Fibroblast of skin of right biceps (primary cell): ENCODE measurements around the gene TMEM272.
"Not testable (repeated sequence)": the region's sequence is repeated elsewhere in the genome, so short reads cannot be mapped to it uniquely, and the experiment has no call there.

Experiments
- DNase-seq: peaks from one replicate; pipeline ENCODE4 v3.0.0-alpha.2; 2013

The TMEM272 gene

DNA sequence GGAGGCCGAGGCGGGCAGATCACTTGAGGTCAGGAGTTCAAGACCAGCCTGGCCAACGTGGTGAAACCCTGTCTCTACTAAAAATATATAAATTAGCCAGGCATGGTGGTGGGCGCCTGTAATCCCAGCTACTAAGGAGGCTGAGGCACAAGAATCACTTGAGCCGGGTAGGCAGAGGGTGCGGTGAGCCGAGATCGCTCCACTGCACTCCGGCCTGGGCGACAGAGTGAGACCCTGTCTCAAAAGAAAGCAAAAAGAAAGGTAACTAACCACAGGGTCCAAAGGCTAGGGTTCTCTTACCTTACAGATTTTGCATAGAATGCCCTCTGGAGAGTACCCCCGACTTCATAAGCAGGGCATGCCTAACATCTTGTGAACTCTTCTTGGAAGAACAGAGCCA, 20.3 kb downstream of the TMEM272 start:
- DNase-seq, result not testable (repeated sequence)

DNA sequence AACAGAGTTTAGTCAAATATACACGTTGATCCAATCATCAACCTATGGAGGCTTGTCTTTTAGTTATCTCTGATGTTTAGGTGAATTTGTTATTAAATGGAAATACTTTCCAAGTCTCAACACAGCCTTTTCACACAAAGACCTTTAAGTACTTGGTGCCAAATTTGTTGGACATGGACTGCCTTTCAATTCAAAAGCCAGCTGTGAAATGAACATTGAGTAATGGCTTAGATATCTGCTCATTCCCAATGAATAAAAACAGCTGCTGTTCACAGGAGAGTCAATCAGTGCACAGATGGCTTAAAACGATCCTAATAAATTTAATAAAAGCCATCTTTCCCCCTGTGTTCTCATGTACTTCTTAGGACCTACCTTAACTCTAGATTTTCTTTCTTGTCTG, 21.1 kb downstream of the TMEM272 start:
- DNase-seq, result no peak

DNA sequence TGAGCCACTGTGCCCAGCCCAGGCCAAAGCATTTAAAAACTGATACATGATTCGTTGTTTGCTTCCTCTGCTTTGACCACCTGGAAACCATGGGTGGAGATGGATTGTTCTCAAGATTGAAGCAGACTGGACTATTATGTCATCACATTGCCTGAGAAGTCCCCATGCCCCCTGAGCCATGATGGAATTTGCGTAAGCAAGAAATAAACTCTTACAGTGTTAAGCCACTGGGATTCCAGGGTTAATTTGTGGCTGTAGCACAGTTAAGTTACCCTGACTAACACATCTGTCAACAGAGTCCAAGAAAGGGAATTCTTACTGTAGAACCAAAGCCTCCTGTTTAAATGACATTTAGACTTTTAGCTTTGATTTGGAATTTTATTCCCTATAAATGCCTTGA, 21.6 kb downstream of the TMEM272 start:
- DNase-seq, result no peak

DNA sequence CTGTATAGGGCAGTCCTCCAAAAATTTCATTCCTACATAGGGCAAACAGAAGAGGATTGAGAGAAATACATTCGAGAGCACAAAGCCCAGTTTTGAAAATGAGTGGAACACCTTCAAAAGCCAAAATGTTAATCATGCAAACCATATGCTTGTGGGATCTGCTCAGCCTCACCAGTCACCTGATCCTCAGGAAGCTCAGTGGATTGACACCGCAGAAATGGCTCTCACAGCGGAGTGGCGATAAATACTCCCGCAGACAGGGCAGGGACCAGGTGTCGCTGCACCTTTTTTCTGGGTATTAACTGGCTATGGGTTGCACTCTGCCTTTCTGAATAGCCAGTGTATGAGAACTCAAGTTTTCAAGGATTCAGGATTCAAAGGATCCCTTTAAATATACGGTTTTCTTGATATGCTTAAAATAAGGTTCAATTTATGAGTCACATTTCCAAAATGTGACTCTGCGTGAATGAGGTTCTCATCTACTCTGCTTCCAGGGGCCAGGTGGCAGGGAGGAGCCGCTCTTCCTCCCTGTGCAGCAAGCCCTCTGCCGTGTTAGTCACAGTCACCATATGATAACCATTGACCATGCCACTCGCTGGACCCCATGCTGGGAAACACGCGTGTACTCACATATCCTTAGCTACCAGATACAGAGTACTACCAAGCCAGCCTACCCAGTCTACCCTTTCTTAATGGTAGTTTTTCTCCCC, 22.7 kb downstream of the TMEM272 start:
- no peak for DNase-seq

DNA sequence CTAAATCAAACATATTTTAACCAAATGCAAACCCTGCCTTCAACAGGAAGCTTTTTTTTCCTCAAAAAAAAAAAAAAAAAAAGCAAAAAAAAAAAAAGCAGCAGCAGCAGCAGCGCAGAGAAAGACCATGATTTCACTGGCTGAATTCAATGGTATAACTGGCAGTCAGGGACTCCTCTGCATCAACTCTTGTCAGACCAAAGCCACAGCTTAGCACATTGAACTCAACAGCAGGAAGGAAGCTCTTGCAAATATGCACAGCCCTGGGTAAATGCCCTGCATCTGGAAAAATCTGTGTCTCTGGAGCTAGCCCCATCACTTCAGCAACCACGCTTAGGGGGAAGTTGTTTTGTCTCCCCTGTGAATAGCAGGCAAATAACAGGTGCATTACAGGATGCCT, 23.4 kb downstream of the TMEM272 start:
- DNase-seq, result no peak

DNA sequence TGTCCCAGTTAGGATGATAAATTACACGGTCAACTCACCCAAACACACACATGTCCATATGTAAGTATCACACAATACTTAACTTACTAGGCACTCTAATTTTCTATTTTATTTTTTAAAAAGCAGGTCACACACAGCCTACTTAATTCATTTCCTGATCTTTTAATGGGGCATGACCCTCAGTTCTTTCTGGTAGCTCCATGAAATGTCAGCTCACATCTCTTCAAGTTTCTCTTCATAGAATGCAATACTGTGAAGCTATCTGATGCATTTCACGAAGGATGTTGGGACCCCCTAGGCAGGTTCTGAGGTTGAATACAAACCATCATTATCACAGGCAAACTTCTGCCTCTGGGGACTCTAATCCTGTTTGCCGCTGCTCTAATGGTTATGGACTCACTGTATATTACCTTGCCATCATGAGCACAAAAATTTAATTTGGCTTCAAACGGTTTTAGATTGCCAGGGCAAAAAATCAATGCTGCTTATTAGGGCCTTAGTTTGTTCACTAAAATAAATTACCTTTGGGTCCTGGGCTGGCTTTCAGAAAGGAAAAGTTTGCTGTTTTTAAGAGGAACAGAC, 24.9 kb downstream of the TMEM272 start:
- no peak for DNase-seq

DNA sequence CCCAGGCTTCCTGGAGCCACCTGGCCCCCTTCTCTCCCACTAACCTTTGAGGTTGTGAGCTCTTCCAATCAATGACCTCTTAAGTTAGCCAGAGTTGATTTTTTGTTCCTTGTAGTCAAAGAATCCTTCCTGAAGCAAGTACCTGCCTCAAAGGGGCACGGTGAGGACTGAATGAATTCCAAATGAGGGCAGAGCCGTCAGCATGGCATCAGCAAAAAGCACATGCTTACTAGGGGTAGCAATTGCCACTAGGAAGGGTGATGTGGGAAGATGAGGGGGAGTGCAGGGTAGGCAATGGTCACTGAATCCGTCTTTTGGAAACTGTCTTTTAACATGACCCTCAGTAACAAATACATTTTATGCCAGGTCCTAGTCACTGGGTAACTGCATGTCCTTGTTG, 25.4 kb downstream of the TMEM272 start:
- DNase-seq, result no peak

DNA sequence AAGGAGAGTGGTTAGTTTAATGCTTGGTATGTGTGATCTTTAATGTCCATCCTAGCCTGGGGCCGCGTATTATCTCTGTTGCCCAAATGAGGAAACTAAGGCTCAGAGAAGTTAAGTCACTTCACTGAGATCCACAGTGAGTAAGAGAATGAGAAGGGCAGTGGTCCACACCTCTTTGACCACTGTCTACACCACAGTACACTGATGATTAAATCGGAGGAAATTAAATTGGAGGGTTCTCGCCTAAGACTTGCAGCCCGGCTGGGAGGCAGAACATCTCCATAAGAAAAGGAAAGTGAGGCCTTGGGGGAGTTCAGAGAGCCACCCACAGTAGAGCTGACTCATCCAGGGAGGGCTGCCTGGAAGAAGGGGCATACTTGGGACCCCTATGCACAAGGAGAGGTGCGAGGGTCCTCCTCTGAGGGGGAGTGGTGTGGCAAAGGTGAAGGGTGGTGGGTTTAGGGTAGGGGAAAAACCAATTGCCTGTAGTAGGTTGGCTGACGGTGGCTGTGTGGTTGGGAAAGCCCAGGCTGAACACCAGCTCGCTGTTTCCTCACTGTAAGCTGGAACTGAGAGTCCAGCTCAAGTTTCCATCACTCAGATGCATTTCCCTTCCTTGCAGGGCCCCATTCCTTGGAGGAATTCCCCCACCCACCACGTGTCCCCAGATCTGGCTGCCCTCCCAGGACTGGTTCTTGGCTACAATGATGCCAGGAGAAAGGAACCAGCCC, 26.0 kb downstream of the TMEM272 start:
- no peak for DNase-seq

DNA sequence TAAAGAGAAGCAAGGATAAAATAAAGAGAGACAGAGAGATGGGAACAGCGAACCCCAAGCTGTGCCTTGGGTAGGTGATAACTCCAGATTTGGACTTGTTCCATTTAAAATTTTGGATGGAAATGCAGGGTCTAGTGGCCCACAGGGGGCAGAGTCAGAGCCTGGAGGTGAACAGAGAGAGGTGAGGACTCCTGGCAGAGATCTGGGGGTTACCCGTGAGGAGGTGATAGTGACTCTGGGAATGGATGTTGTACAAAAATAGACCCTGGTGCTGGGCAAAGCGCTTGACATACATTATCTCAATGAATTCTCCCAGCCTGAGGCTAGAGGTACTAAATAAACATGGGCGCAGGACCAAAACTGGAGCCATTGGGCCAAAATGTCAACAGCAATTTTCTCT, 26.7 kb downstream of the TMEM272 start:
- DNase-seq, result no peak

DNA sequence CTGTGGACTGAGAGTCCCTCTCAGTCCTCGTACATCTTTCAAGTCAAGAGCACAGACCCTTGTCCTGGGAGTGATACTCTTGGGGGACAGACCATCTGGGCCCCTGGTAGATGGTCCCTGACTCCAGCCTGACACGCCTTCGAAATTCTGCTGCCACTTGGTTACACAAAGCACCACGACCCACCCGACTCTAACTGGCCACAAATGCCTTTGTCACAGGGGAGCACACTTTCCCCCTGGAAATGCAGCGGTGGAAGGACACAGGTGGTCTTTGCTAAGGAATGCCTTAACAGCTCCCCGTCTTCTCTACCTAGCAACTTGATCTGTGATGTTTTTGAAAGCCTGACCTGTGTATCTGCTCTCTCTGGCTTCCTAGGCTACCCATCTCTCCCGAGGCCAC, 27.3 kb downstream of the TMEM272 start:
- DNase-seq, result no peak

DNA sequence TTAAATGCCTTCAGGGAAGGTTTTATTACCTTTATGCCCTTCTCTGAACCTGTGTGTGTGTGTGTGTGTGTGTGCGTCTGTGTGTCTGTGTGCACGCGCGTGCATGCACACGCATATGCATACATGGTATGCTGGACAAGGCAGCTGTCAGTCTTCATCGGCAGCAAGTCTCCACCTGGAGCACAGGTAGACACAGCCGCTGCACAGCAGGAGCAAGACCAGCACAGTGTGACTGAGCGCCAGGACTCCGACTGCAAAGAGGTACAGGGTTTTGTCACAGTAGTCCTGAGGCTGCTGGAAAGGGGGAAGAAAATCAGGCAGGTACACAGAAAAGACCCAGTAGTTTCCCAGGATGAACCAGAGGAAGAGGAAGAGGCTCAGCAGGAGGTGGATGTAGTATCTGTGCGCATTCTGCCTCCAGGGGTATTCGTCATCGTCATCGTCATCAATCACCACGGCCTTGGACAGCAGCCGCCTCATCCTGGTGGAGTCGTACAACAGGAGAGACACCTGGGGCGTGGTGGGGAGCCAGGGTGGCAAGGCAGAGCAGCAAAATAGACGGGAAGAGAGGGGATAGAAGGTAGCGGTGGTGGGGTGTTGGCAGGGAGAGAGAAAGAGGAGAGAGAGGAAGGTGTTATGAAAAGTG, 28.2 kb downstream of the TMEM272 start:
- no peak for DNase-seq

DNA sequence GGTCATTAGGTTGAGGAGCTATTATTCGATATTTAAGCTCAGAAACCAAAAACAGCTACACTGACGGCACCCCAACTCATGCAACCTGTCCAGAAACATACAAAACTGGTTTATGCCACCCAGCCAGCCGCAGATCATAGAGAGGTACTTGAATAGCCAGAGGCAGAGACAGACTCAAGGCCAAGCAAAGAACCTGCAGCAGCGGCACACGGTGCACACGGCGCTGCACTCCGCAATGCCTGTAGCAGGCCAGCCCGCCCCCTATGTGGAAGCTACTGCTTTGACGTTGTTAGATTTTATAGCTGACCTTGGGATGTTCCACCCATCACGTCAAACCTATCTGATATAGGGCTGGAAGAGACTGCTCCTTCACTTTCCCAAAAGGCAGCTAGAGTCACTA, 29.1 kb downstream of the TMEM272 start:
- no peak for DNase-seq

DNA sequence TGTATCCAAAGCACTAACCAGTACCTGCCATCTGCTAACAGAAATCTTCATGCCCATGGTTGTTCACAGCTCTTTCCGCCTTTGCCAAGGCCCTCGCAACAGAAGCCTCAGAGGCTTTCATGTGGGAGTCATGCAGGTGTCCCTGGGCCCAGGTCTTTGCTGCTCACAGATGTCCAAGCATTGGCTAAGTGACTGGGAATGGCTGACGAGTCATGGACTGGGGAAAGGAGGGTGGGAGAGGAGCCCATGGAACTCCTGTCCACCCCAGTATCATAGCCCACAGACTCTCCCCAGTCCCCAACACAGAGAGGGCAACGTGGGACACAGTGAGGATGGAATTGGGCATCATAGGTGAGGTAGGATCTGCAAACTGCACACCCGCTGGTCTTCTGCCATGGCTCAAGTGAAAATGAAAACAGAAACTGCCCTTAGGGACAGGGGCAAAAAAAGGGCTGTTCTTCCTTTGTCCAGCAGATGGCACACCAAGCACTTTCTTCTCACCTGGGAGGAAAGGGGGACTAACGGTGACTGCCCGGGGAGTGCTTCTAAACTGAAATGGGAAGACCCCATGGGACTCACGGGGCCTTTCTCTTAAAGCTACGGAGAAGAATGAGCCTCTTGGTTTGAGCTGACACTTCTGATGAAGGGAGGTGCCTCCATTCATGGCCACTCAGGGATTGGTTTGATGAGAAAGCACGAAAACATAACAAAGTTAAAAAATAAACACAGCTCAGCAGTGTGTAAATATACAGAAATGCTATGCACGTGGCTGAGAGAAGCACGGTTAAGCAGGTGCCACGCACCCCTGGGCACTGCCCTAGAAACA, 29.9 kb downstream of the TMEM272 start:
- DNase-seq, result peak; percentile 47

DNA sequence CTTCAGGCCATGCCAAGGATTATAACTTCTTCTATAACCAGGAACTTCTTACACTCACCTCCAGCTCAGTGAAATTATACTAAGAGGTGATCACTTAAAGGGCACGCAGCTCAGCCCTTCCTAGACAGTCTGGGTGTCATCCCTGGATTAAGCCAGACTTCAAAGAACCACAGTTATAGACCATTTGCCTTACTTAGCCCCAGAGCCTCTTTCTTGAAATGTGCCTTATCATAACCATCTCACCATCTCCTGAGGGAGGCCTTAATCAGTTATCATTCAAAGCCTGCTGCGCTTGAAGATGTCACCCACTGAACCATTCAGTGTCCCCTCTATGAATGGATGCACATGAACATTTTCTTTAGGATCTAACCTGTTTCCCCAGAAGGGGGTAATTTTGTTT, 30.9 kb downstream of the TMEM272 start:
- no peak for DNase-seq

DNA sequence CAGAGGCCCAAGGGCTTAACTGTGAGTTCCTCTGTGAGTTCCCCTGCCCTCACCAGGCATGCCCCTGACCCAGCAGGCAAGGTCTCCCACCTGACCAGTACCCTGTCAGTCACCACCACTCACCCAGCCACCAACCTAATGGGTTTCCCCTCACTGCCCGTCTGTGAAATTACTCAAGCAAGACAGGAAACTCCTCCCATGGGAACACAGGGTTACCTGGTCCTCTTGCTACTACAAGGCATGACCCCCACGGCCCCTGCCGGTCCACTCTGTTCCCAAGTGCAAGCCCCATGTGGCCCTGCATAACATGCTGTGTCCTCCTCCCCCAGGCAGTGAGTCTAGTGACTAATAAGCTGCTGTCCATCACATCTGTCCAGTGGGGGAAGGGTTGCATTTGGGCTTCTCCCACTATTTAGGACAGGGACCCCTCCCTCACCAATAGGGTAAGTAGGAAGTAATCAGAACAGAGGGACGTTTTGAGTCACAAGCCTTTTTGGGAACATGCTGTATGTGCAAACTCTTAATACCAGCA, 33.0 kb downstream of the TMEM272 start:
- no peak for DNase-seq

DNA sequence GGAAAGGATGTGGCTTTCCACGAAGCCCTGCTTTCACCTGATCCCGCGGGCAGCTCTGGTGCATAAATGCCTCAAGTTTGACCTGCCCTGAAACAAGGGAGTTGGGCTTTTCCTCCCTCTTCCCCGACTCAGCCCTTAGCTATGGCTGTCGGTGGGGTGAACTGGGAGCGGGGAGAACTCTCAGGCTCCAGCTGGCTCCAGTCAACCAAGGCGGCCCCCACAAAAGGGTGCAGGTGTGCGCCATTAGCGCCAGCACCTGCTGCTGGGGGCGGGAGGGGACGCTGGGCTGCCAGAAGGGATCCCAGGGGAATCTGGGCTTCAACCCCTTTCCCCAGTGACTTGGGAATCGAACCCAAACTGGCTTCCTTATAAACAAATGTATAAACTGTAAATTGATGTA, 33.9 kb downstream of the TMEM272 start:
- DNase-seq, result no peak

DNA sequence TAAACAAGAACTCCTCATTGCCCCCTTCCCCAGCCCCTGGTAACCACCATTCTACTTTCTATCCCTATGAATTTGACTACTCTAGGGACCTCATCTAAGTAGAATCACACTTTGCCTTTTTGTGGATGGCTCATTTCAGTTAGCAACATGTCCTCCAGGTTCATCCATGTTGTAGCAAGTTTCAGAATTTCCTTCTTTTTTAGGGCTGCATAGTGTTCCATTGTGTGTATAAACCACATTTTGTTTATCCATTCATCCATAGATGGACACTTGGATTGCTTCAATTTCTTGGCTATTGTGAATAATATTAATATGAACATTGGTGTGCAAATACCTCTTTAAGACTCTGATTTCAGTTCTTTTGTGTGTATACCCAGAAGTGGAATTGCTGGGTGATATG, 36.2 kb downstream of the TMEM272 start:
- no peak for DNase-seq

DNA sequence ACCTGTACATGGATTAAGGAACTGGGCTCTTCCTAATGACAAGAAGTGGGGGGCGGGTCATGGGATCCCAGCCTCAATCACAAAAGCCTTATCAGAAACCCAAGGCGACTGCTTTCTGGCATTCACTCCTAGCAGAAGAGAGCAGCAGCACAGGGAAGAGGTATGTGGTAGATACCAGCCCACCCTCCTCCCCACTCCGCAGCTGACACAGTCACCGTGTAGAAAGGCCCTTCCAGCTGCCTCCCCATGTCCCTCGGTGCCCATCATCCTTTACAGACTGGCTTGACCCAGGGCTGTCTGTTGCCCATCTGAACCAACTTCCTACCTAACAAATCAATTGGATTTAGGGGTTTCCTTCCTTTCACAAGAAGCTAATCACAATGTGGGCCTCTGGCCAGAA, 37.9 kb downstream of the TMEM272 start:
- DNase-seq, result no peak

DNA sequence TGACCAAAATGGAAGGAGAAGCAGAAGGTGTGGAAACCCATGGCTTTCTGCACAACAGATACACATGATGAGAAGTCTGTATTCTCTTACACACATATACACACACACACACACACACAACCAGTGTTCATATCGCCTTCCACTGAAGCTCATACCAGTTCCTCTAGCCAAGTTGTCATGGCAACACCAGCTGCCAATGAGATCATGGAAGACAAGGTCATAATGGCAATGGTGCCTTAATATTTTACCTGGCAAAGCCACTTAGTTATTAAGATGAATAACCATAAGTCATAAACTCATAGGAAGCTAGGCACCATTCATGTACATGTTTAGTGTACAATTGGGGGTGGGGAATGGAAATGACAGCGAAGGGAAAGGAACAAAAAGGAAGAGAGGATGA, 38.4 kb downstream of the TMEM272 start:
- peak; percentile 23 for DNase-seq

DNA sequence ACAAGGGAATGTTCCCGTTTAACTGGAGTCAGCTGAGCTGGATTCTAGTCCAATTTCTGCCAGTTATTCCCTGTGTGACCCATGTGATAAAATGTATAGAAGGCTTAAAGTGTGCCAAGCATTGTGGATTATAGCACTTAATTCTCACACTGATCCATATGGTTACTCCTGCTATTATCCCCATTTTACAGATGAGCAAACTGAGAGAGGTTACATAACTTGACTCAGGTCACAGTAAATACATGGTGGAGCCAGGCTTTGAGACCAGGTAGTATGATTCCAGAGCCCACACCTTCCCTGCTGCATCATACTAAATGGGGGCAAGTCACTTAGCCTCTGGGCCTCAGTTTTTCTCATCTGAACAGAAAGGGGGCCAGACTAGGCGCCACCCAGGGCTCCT, 39.1 kb downstream of the TMEM272 start:
- no peak for DNase-seq

DNA sequence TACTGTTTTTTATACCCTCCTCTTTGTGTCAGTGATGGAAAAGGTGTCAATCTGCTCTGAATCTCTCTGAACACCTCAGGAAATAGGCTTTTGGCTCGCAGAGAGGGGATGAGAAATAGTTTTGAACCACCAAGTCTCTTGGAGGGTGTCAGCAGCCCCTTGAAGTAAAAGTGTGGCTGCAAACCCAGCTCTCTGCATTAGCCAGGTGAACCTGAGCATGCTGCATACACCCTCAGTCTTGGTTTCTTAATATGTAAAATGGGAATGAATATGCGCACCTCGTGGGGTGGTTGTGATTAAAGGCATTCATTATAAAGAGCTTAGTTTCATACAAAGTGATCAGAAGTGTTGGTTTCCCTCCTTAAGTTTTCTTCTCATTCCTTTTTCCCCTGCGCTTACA, 39.7 kb downstream of the TMEM272 start:
- DNase-seq, result no peak

DNA sequence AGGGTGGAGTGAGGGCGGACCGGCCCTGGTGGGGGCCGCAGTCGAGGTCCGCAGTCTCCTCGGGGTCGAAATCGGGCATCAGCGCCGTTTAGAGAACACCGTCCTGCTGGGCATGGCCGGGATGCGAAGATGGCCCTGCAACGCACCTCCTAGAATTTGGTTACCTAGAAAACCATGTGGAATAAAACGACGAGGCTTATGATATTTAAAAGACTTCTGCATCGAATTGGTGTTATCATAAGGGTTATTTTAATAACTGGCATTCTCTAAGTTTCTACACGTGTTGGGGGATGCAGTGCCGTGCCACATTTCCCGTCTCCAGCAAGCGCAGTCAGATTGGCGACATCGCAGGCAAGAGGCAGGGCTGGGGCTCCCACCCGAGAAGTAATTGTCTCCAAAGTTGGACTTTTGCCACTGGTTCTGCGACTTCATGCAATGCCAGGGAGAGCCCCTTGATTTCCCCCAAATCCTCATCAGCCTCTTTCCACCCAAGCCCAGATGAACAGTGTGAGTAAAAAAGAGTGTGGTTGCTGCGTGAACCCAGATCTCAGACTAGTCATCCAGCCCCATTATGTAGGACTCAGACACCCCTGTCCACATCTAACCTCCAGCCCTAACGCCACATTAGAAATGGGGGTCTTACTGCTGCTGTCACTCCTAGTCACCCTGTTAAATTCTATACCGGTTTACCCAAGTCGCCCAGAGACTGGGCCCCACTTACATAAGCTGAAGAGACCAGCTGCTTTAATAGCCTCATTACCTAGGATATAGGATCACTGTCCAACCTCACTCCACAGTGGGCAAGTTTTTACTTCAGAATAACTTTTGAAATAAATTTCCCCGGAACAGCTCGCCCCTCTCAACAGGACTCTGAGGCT, 40.4 kb downstream of the TMEM272 start:
- DNase-seq, result no peak
